Measurements from ENCODE around the gene TOMM34.

TOMM34 gene

GRCh38 chr20:44967207-44967807 is 7.1 kb upstream of the TOMM34 start:
- Histone ChIP-seq H3K4me1 (ENCODE audit: low read length) (peaks cover 31% of the 10 kb centered on the region), H3K4me2 (ENCODE audit: low read depth, low read length) (peak overlapping the region; percentile 91), H2AFZ (ENCODE audit: low read length) (no peak overlapping the region), H3K9me2 (replicated peaks; ENCODE audit: insufficient read depth, low read length) (no peaks in the 10 kb centered on the region), H3K4me3 (ENCODE audit: low read length) (peak overlapping the region; percentile 95), H3K9me3 (replicated peaks; ENCODE audit: insufficient read depth, low read length) (no peaks in the 10 kb centered on the region), H3K27ac (ENCODE audit: low read length) (peak overlapping the region; percentile 83), H3K36me3 (replicated peaks; ENCODE audit: insufficient read depth, low read length) (0 out of 2 replicates have a peak, but pooled peaks cover 2% of the 10 kb centered on the region), H4K20me1 (ENCODE audit: insufficient read depth, low read length) (no peaks in the 10 kb centered on the region), H3K27me3 (replicated peaks; ENCODE audit: insufficient read depth, low read length) (no peaks in the 10 kb centered on the region), H3F3A (ENCODE audit: insufficient read depth, low read length) (peaks cover 58% of the 10 kb centered on the region), H3K9ac (ENCODE audit: low read length) (peak overlapping the region; percentile 90), H3K79me2 (ENCODE audit: low read length) (peaks cover 52% of the 10 kb centered on the region)
- DNase-seq: peak; percentile 60
- TF ChIP-seq CTCF (IDR thresholded peaks at IDR 0.05; ENCODE audit: low read length) (no peak), EZH2phosphoT487 (IDR thresholded peaks at IDR 0.05; ENCODE audit: low read length) (no peak), EZH2 (optimal IDR thresholded peaks at IDR 0.05; ENCODE audit: low read depth, low read length) (no peak)

GRCh38 chr20:44966030-44966961 is 6.1 kb upstream of the TOMM34 start, which contains the start of gene STK4:
Gene STK4 (plus strand): TSS chr20:44966512. CDS start chr20:44966569, 57 bp downstream.
- peak within 1 kb of the TSS; percentile 90 for H3K9ac ChIP-seq (ENCODE audit: low read length)
- TF ChIP-seq CTCF (IDR thresholded peaks at IDR 0.05; ENCODE audit: low read length): peak; percentile 62
- no peak for TF ChIP-seq EZH2 (optimal IDR thresholded peaks at IDR 0.05; ENCODE audit: low read depth, low read length)
- H4K20me1 ChIP-seq (ENCODE audit: insufficient read depth, low read length): no peaks in the 10 kb centered on the region
- H3K4me2 ChIP-seq (ENCODE audit: low read depth, low read length): peak within 1 kb of the TSS; percentile 91
- peaks cover 48% of the 10 kb centered on the region for H3K79me2 ChIP-seq (ENCODE audit: low read length)
- no peaks in the 10 kb centered on the region for H3K27me3 ChIP-seq (replicated peaks; ENCODE audit: insufficient read depth, low read length)
- H3K9me2 ChIP-seq (replicated peaks; ENCODE audit: insufficient read depth, low read length): no peaks in the 10 kb centered on the region
- peak; percentile 96 for DNase-seq
- peak within 1 kb of the TSS; percentile 76 for H2AFZ ChIP-seq (ENCODE audit: low read length)
- peak within 1 kb of the TSS; percentile 83 for H3K27ac ChIP-seq (ENCODE audit: low read length)
- peaks cover 31% of the 10 kb centered on the region for H3K4me1 ChIP-seq (ENCODE audit: low read length)
- H3K4me3 ChIP-seq (ENCODE audit: low read length): peak within 1 kb of the TSS; percentile 95
- no peaks in the 10 kb centered on the region for H3K36me3 ChIP-seq (replicated peaks; ENCODE audit: insufficient read depth, low read length)
- H3F3A ChIP-seq (ENCODE audit: insufficient read depth, low read length): peaks cover 48% of the 10 kb centered on the region
- no peaks in the 10 kb centered on the region for H3K9me3 ChIP-seq (replicated peaks; ENCODE audit: insufficient read depth, low read length)

- Histone ChIP-seq H3K27ac (ENCODE audit: low read length) (peak overlapping the region; percentile 83; the same call in 1 of the 2 replicates), H3K4me1 (ENCODE audit: low read length) (peaks cover 34% of the 10 kb centered on the region)
Observed at GRCh38 chr20:44965651-44966029, 5.4 kb upstream of the TOMM34 start.

More at GRCh38 chr20:44965651-44966029, 5.4 kb upstream of the TOMM34 start:
- Histone ChIP-seq H2AFZ (ENCODE audit: low read length) (peak overlapping the region; percentile 76), H3K9me2 (replicated peaks; ENCODE audit: insufficient read depth, low read length) (no peaks in the 10 kb centered on the region), H3K27me3 (replicated peaks; ENCODE audit: insufficient read depth, low read length) (no peaks in the 10 kb centered on the region), H3K4me2 (ENCODE audit: low read depth, low read length) (peak overlapping the region; percentile 82), H3K9me3 (replicated peaks; ENCODE audit: insufficient read depth, low read length) (no peaks in the 10 kb centered on the region), H3K4me3 (ENCODE audit: low read length) (peak overlapping the region; percentile 95), H3K36me3 (replicated peaks; ENCODE audit: insufficient read depth, low read length) (no peaks in the 10 kb centered on the region), H4K20me1 (ENCODE audit: insufficient read depth, low read length) (no peaks in the 10 kb centered on the region), H3K79me2 (ENCODE audit: low read length) (peaks cover 44% of the 10 kb centered on the region), H3K9ac (ENCODE audit: low read length) (peak overlapping the region; percentile 90), H3F3A (ENCODE audit: insufficient read depth, low read length) (peaks cover 41% of the 10 kb centered on the region)
- TF ChIP-seq EZH2 (optimal IDR thresholded peaks at IDR 0.05; ENCODE audit: low read depth, low read length): no peak
- TF ChIP-seq EZH2phosphoT487 (IDR thresholded peaks at IDR 0.05; ENCODE audit: low read length): no peak
- TF ChIP-seq CTCF (IDR thresholded peaks at IDR 0.05; ENCODE audit: low read length): no peak
- no peak for DNase-seq
